ENCODE measurements around the gene STPG4.

- no peak for TF ChIP-seq CTCF (IDR thresholded peaks at IDR 0.05)
- no peak for TF ChIP-seq POLR2A (IDR thresholded peaks at IDR 0.05)
These were observed 38.5 kb upstream of the STPG4 start for GRCh38 chr2:47193607-47194006.

All from Peyer's patch (tissue), 4 donors.